WTC11 (cell line): ENCODE measurements around the gene HBEGF.

Source experiments
- CTCF ChIP-seq: fragments of 200-600 bp; IDR thresholded peaks from 2 replicates; pipeline ENCODE4 v1.8.0; 2022; ENCODE audit warnings: antibody characterized with exemption
- ELF4 ChIP-seq: sonication (generic); formaldehyde crosslinking; IDR thresholded peaks from 2 replicates; pipeline ENCODE4 v1.8.1; 2022; ENCODE audit warnings: low read depth, mild to moderate bottlenecking, moderate library complexity, missing genetic modification reagents
- JUN ChIP-seq: sonication (generic); formaldehyde crosslinking; IDR thresholded peaks from 2 replicates; pipeline ENCODE4 v1.8.0; 2023; ENCODE audit warnings: mild to moderate bottlenecking, missing genetic modification reagents
- MAX ChIP-seq: sonication (generic); formaldehyde crosslinking; IDR thresholded peaks from 2 replicates; pipeline ENCODE4 v1.8.0; 2022; ENCODE audit warnings: mild to moderate bottlenecking, missing genetic modification reagents
- NR2C2 ChIP-seq: sonication (generic); formaldehyde crosslinking; IDR thresholded peaks from 2 replicates; pipeline ENCODE4 v1.8.0; 2022; ENCODE audit warnings: mild to moderate bottlenecking, missing genetic modification reagents
- NR3C1 ChIP-seq: sonication (generic); formaldehyde crosslinking; conservative IDR thresholded peaks from 2 replicates; pipeline ENCODE4 v1.8.1; 2023; ENCODE audit warnings: low read depth, mild to moderate bottlenecking, missing genetic modification reagents
- TEAD4 ChIP-seq: sonication (generic); formaldehyde crosslinking; IDR thresholded peaks from 2 replicates; pipeline ENCODE4 v1.8.0; 2022; ENCODE audit warnings: mild to moderate bottlenecking, missing genetic modification reagents
- ZBTB43 ChIP-seq: sonication (generic); formaldehyde crosslinking; IDR thresholded peaks from 2 replicates; pipeline ENCODE4 v1.8.1; 2023; ENCODE audit warnings: mild to moderate bottlenecking, missing genetic modification reagents
- ZNF263 ChIP-seq: sonication (generic); formaldehyde crosslinking; IDR thresholded peaks from 2 replicates; pipeline ENCODE4 v1.8.1; 2022; ENCODE audit warnings: low read depth, mild to moderate bottlenecking, moderate library complexity, missing genetic modification reagents
- ZNF416 ChIP-seq: fragments of 250-450 bp; sonication (Bioruptor Pico); IDR thresholded peaks from 2 replicates; pipeline ENCODE4 v1.9.0; 2021; ENCODE audit warnings: mild to moderate bottlenecking, inconsistent platforms
- TF ChIP-seq, protein P1 (sequence below): sonication (generic); formaldehyde crosslinking; IDR thresholded peaks from 2 replicates; pipeline ENCODE4 v1.8.1; 2022; ENCODE audit warnings: mild to moderate bottlenecking, missing genetic modification reagents, moderate library complexity, borderline replicate concordance

- TF ChIP-seq CTCF (no peak), ZBTB43 (CRISPR knock-in tag) (no peak), ZNF263 (CRISPR knock-in tag) (no peak), MAX (no peak), TEAD4 (CRISPR knock-in tag) (no peak), JUN (CRISPR knock-in tag) (no peak), ELF4 (CRISPR knock-in tag) (no peak), ZNF416 (no peak), NR2C2 (CRISPR knock-in tag) (no peak), NR3C1 (no peak)
- TF ChIP-seq, protein P1, sequence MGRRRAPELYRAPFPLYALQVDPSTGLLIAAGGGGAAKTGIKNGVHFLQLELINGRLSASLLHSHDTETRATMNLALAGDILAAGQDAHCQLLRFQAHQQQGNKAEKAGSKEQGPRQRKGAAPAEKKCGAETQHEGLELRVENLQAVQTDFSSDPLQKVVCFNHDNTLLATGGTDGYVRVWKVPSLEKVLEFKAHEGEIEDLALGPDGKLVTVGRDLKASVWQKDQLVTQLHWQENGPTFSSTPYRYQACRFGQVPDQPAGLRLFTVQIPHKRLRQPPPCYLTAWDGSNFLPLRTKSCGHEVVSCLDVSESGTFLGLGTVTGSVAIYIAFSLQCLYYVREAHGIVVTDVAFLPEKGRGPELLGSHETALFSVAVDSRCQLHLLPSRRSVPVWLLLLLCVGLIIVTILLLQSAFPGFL (CRISPR knock-in tag): no peak
Measured at GRCh38 chr5:140371356-140372151, 25.2 kb upstream of the HBEGF start.
